NCI-H2227 treated with DMSO at 0.1 percent for 48 hours (cell line): ENCODE data around the gene CRYZL1.

ENCODE experiments used
- DNase-seq: peaks from one replicate; lab custom pipeline; 2025; lab: John Stamatoyannopoulos, UW

CRYZL1 gene

GRCh38 chr21:33541105-33541711 is 100.3 kb downstream of the CRYZL1 start:
- no peak for DNase-seq

- no peak for DNase-seq
These were observed 100.8 kb downstream of the CRYZL1 start for GRCh38 chr21:33540711-33541104.

- DNase-seq = no peak
These were observed 101.9 kb downstream of the CRYZL1 start for GRCh38 chr21:33539616-33540015.
